Hepatocyte (in vitro differentiated cells): Measurements from ENCODE around the gene BBS10. TPM values are rescaled to one million over a fixed set of nuclear protein-coding genes. Genes with fewer than 3 reads are reported as not detected.

Source experiments
- DNase-seq: peaks from one replicate; pipeline ENCODE4 v3.0.0-alpha.2; 2016; ENCODE audit warnings: low spot score
- H2AFZ ChIP-seq: fragments of 200-600 bp; sonication (generic); 2 replicates; pipeline ENCODE4 v1.6.0; 2016; ENCODE audit warnings: antibody characterized with exemption, mild to moderate bottlenecking
- H3K27ac ChIP-seq: fragments of 200-600 bp; sonication (generic); 2 replicates; pipeline ENCODE4 v1.5.1; 2016; ENCODE audit warnings: mild to moderate bottlenecking
- H3K27me3 ChIP-seq: fragments of 200-600 bp; sonication (generic); 2 replicates; pipeline ENCODE4 v1.6.1; 2016
- H3K36me3 ChIP-seq: fragments of 200-600 bp; sonication (generic); replicated peaks from 2 replicates; pipeline ENCODE4 v1.5.1; 2016; ENCODE audit warnings: low read depth; ENCODE audit not compliant: insufficient read depth
- H3K4me1 ChIP-seq: fragments of 200-600 bp; sonication (generic); 2 replicates; pipeline ENCODE4 v1.5.1; 2016; ENCODE audit warnings: mild to moderate bottlenecking, moderate library complexity; ENCODE audit not compliant: insufficient read depth
- H3K4me2 ChIP-seq: fragments of 200-600 bp; sonication (generic); 2 replicates; pipeline ENCODE4 v1.6.0; 2016
- H3K4me3 ChIP-seq: fragments of 200-600 bp; sonication (generic); 2 replicates; pipeline ENCODE4 v1.5.1; 2016; ENCODE audit warnings: mild to moderate bottlenecking
- H3K79me2 ChIP-seq: fragments of 200-600 bp; sonication (generic); 2 replicates; pipeline ENCODE4 v1.6.0; 2017; ENCODE audit warnings: mild to moderate bottlenecking
- H3K9me2 ChIP-seq: fragments of 200-600 bp; sonication (generic); replicated peaks from 2 replicates; pipeline ENCODE4 v1.6.0; 2017; ENCODE audit warnings: mild to moderate bottlenecking; ENCODE audit not compliant: insufficient read depth
- H3K9me3 ChIP-seq: fragments of 200-600 bp; sonication (generic); 2 replicates; pipeline ENCODE4 v1.5.1; 2016; ENCODE audit warnings: low read depth, mild to moderate bottlenecking
- H4K20me1 ChIP-seq: fragments of 200-600 bp; sonication (generic); 2 replicates; pipeline ENCODE4 v1.6.0; 2016; ENCODE audit warnings: mild to moderate bottlenecking; ENCODE audit not compliant: insufficient read depth, poor library complexity, severe bottlenecking
- EZH2 ChIP-seq: fragments of 200-600 bp; sonication (generic); IDR thresholded peaks from 2 replicates; pipeline ENCODE4 v1.6.1; 2016; ENCODE audit warnings: antibody characterized with exemption, mild to moderate bottlenecking, borderline replicate concordance
- EZH2phosphoT487 ChIP-seq: fragments of 200-600 bp; sonication (generic); IDR thresholded peaks from one replicate; pipeline ENCODE4 v1.6.1; 2018; ENCODE audit warnings: antibody characterized with exemption, mild to moderate bottlenecking, low read depth, moderate library complexity; ENCODE audit not compliant: unreplicated experiment, severe bottlenecking
- WGBS: methylation state at CpG from one replicate; pipeline ENCODE4 v1.1.6; 2016; ENCODE audit warnings: low lambda C conversion rate; ENCODE audit errors: missing lambda C conversion rate; 5-methylcytosine and 5-hydroxymethylcytosine counted together
- polyA plus RNA-seq: library from polyadenylated mRNA; unstranded; fragments of >200 nt; fragmentation: Nextera tagmentation; extraction: Ambion mirVana; gene quantifications from 2 replicates; pipeline ENCODE4 v1.2.1, GENCODE V29; 2016
- total RNA-seq: library from RNA; depleted of rRNA; stranded (reverse); fragments of >200 nt; gene quantifications from 2 replicates; pipeline ENCODE4 v1.2.3, GENCODE V29; 2014
- TF ChIP-seq, protein P1 (sequence below): fragments of 200-600 bp; sonication (generic); IDR thresholded peaks from 2 replicates; pipeline ENCODE4 v1.5.1; 2016; ENCODE audit warnings: antibody characterized with exemption, mild to moderate bottlenecking; ENCODE audit not compliant: poor library complexity

BBS10 gene
- total and polyA plus RNA-seq, 2 experiments from 2014 or later = 7.2 to 17.5 TPM

DNA sequence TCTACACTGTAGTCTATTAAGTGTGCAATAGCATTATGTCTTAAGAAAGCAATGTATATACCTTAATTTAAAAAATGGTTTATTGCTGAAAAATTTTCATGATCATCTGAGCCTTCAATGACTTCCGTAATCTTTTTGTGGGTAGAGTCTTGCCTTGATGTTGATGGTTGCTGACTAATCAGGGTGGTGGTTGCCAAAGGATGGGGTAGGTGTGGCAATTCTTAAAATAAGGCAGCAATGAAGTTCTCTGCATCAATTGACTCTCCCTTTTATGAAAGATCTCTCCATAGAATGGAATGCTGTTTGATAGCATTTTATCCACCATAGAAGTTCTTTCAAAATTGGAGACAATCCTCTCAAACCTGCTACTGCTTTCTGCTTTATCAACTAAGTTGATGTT lies 41.1 kb downstream of the BBS10 start:
- Histone ChIP-seq H3K4me2 (no peak overlapping the region), H3K9me2 (no peaks in the 10 kb centered on the region), H3K9me3 (no peaks in the 10 kb centered on the region), H3K79me2 (no peaks in the 10 kb centered on the region), H3K4me1 (no peaks in the 10 kb centered on the region), H4K20me1 (no peaks in the 10 kb centered on the region), H3K36me3 (no peaks in the 10 kb centered on the region), H3K4me3 (no peak overlapping the region), H3K27ac (no peak overlapping the region), H2AFZ (no peak overlapping the region), H3K27me3 (no peaks in the 10 kb centered on the region)
- 97% methylated on average over 1 of the region's 1 CpG for WGBS
- TF ChIP-seq, protein P1, sequence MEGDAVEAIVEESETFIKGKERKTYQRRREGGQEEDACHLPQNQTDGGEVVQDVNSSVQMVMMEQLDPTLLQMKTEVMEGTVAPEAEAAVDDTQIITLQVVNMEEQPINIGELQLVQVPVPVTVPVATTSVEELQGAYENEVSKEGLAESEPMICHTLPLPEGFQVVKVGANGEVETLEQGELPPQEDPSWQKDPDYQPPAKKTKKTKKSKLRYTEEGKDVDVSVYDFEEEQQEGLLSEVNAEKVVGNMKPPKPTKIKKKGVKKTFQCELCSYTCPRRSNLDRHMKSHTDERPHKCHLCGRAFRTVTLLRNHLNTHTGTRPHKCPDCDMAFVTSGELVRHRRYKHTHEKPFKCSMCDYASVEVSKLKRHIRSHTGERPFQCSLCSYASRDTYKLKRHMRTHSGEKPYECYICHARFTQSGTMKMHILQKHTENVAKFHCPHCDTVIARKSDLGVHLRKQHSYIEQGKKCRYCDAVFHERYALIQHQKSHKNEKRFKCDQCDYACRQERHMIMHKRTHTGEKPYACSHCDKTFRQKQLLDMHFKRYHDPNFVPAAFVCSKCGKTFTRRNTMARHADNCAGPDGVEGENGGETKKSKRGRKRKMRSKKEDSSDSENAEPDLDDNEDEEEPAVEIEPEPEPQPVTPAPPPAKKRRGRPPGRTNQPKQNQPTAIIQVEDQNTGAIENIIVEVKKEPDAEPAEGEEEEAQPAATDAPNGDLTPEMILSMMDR = no peak
- no peak for TF ChIP-seq EZH2phosphoT487
- no peak for TF ChIP-seq EZH2
- DNase-seq = no peak

DNA sequence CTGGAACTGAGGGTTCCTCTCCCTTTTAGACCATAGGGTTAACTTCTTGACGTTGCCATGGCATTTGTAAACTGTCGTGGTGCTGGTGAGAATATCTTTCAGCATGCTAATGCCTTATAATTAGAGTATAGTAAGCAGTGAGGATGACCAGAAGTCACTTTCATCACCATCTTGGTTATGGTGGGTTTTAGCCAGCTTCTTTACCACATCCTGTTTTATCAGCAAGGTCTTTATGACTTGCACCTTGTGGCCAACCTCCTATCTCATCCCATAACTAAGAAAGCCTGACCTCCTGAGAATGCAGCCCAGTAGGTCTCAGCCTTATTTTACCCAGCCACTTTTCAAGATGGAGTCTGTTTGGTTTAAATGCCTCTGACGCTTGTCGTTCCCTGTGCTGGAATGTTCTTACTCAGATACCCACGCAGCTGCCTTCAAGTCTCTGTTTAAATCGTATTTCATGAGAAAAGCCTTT lies 44.2 kb downstream of the BBS10 start:
- H3K79me2 ChIP-seq = no peaks in the 10 kb centered on the region
- no peaks in the 10 kb centered on the region for H4K20me1 ChIP-seq
- no peaks in the 10 kb centered on the region for H3K9me3 ChIP-seq
- no peaks in the 10 kb centered on the region for H3K9me2 ChIP-seq
- TF ChIP-seq, protein P1 = no peak
- no peak for TF ChIP-seq EZH2
- TF ChIP-seq EZH2phosphoT487 = no peak
- H3K4me3 ChIP-seq = no peak overlapping the region
- no peak overlapping the region for H3K4me2 ChIP-seq
- WGBS = 91% methylated on average over 6 of the region's 6 CpGs
- DNase-seq = no peak
- H2AFZ ChIP-seq = no peak overlapping the region
- H3K36me3 ChIP-seq = no peaks in the 10 kb centered on the region
- H3K4me1 ChIP-seq = no peaks in the 10 kb centered on the region
- no peaks in the 10 kb centered on the region for H3K27me3 ChIP-seq
- no peak overlapping the region for H3K27ac ChIP-seq

DNA sequence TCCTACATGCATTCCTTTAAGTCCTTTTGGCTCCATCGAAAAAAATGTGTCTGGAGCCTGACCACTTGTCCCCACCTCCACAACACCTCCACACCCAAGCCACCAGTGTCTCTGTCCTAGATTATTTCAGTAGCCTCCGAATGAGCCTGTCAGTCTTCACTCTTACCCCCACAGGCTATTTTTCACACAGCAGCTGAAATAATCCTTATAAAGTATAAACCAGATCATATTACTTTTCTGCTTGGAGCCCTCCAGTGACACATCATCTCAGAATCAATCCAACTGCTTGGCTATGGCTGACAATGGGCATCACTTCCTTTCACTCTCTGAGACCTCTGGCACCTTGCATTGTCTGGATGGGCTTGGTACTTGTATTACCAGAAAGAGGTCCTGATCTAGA lies 44.9 kb downstream of the BBS10 start:
- no peaks in the 10 kb centered on the region for H4K20me1 ChIP-seq
- no peaks in the 10 kb centered on the region for H3K9me3 ChIP-seq
- no peaks in the 10 kb centered on the region for H3K4me1 ChIP-seq
- no peak for DNase-seq
- H3K27ac ChIP-seq = no peak overlapping the region
- H3K79me2 ChIP-seq = no peaks in the 10 kb centered on the region
- H3K27me3 ChIP-seq = no peaks in the 10 kb centered on the region
- no peaks in the 10 kb centered on the region for H3K9me2 ChIP-seq
- TF ChIP-seq, protein P1 = no peak
- TF ChIP-seq EZH2phosphoT487 (no peak), EZH2 (no peak)
- no peaks in the 10 kb centered on the region for H3K36me3 ChIP-seq
- no peak overlapping the region for H3K4me3 ChIP-seq
- no peak overlapping the region for H2AFZ ChIP-seq
- WGBS = 85% methylated on average over 2 of the region's 2 CpGs
- H3K4me2 ChIP-seq = no peak overlapping the region

DNA sequence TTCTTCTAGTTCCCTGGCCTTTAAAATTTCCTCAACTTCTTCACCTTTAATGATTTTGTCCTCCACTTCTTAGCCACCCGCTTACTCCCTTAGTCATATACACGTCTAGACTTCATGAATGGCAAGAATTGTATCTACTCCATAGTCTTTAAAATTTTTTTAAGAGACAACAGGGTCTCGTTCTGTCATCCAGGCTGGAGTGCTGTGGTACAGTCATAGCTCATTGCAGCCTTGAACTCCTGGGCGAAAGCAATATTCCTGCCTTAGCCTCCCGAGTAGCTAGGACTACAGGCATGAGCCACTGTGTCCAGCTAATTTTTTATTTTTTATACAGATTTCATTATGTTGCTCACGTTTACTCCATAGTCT lies 47.9 kb downstream of the BBS10 start:
- H3K27ac ChIP-seq = no peak overlapping the region
- H3K4me2 ChIP-seq = no peak overlapping the region
- H3K36me3 ChIP-seq = no peaks in the 10 kb centered on the region
- H3K4me1 ChIP-seq = no peaks in the 10 kb centered on the region
- no peak overlapping the region for H3K4me3 ChIP-seq
- H2AFZ ChIP-seq = no peak overlapping the region
- H3K27me3 ChIP-seq = no peaks in the 10 kb centered on the region
- H3K9me3 ChIP-seq = no peaks in the 10 kb centered on the region
- no peaks in the 10 kb centered on the region for H4K20me1 ChIP-seq
- DNase-seq = no peak
- no peaks in the 10 kb centered on the region for H3K79me2 ChIP-seq
- TF ChIP-seq, protein P1 = no peak
- no peak for TF ChIP-seq EZH2phosphoT487
- TF ChIP-seq EZH2 = no peak
- no peaks in the 10 kb centered on the region for H3K9me2 ChIP-seq
- WGBS = 88% methylated on average over 6 of the region's 6 CpGs
